Stimulated activated CD4-positive, alpha-beta T cell treated with anti-CD3 and anti-CD28 coated beads, Interleukin-4, amount 100 ng/mL, for 4 hours (primary cell): Measurements from ENCODE around the gene FBP1.

Experiments used
- DNase-seq, 2 experiments: peaks; one replicate each; pipeline ENCODE4 v3.0.0-alpha.2; 2020

The FBP1 gene

GRCh38 chr9:94655739-94656138 is 16.4 kb upstream of the FBP1 start:
- DNase-seq: no peak

DNA sequence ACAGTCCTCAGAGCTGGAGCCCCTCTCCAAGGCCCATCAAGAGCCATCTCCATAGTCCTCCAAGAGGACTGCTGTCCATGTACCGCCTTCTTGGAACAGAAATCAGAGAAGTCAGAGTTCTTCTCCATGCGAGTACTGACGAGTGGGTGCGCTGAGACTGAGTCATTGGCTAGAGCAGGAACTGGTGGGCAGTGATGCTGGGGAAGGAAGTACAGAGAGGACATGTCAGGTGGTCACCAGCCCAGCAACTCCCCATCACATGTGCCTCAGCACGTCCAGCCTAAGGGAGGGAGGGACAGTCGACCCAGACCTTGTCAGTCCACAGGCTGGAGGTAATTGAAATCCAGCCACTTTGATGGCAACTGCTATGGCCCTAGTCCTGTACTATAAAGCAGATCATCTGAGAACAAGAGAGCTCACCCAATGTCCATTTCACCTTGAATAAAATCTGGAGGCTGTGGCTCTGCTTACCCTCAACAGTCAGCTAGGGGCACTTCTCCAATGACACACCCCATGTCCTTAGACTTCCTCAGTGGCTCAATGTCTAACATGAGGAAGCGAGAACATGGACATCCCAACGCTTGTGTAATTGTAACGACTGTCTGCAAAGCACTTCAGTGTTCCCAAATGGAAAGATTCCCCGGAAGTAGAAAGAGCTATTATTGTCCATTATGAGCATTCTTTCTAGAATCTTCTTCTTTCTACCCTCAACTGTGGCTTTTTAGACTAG is 15.0 kb upstream of the FBP1 start:
- DNase-seq: no peak

DNA sequence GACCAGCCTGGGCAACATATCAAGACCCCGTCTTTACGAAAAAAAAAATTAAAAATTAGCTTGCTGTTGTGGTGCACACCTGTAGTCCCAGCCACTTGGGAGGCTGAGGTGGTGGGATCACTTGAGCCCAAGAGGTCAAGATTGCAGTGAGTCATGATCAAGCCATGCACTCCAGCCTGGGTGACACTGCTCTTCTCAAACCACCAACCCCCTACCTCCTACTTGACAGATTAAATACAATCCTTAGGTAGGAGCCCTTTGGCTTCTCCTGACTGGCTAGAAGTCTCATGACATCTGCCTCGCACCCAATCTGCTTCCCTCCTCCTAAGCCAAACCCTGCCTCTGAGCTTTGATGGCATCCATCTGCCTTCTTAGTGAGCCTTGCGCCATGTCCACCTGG is 11.6 kb upstream of the FBP1 start:
- no peak for DNase-seq

GRCh38 chr9:94649100-94649819 is 9.9 kb upstream of the FBP1 start:
- no peak for DNase-seq

- no peak for DNase-seq
Measured at GRCh38 chr9:94648185-94648584, 8.9 kb upstream of the FBP1 start.

GRCh38 chr9:94645901-94646300 is 6.6 kb upstream of the FBP1 start:
- no peak for DNase-seq

DNA sequence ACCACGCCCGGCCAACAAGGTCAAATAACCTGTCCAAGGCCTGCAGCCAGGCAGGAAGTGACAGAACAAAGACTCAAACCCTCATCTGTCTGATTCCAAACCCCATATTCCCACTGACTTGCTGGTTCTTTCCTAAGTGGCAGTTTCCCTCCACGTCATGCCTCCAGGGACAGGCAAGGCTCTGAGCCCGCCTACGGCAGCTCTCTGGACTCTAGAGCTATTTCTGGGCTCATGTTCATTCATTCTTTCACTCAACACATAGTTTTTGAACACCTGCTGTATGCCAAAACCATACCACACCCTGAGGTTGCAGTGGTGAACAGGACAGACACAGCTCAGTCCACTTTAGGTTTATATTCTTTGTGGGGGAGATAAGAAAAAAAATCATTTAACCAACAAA is 5.2 kb upstream of the FBP1 start:
- no peak for DNase-seq

DNA sequence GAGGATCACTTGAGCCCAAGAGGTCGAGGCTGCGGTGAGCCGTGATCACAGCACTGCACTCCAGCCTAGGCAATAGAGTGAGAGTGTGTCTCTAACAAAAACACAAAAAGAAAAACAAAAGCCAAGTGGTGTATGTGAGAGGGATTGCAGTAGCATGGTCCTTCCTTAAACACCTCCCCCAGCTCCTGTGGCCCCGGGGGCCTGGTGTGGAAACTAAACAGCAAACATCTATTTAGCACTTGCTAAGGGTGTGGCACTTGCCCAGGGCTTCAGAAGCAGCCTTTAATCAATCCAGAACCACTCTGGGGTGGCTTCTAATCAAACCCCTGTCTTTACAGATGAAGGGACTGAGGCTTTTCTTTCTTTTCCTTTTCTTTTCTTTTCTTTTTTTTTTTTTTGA is 4.4 kb upstream of the FBP1 start:
- DNase-seq: no peak

DNA sequence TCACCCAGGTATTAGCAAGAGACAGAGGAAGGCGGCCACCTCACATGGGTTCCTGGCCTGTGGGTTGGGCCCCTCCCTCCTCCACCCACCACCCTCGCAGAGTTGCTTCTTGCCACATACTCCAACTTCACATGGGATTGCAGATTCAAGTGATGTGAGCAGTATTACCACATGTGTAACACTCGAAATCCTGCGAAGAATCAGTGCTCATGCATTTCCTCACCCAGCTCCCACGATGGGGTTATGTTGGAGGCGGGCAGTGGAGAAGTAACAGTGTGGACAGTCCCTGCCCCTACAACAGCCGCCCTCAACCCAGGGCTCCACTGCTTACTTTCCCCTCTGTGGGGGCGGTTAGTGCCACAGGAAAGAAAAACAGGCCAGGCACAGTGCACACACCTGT is 3.9 kb upstream of the FBP1 start:
- no peak for DNase-seq

DNA sequence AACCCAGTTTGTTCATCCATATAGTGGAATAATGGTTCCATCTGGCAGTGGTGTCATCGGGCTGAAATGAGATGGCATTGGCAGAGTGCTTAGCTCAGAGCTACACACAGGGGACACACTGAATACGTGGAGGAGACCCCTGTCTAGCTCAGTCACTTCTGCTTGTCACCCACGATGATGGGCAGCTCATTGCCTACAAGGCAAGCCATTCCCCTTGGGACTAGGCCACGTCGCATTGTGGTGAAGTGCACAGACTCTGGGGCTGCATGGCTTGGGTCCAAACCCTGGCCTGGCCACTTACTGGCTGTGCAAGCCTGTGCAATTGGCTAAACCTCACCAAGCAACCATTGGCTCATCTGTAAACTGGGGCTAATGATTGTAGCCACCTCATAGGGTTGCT is 3.2 kb upstream of the FBP1 start:
- no peak for DNase-seq

- DNase-seq: no peak
Measured at GRCh38 chr9:94639999-94640376, 670 bp upstream of the FBP1 start.

GRCh38 chr9:94638335-94639060 is 820 bp downstream of the FBP1 start:
- DNase-seq: no peak

- no peak for DNase-seq
Measured at GRCh38 chr9:94632737-94633136, 6.6 kb downstream of the FBP1 start.

DNA sequence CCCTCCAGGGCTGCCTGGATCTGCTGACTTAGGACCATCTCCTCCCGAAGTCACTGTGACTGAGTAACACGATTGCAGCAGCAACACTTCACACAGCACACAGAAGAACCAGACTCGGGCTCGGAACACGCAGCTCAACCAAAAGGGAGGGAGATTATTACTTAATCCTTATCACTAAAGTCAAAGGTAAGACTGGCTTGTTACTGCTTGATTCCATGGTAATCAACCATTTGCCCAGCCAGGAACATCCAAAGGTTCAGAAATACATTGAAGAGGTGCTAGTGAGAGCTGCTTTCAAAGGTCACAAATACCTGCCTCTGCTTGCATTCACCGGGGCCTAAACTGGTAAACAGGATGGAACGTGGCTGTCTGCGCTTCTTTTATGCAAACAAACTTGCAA is 7.7 kb downstream of the FBP1 start:
- DNase-seq: no peak

DNA sequence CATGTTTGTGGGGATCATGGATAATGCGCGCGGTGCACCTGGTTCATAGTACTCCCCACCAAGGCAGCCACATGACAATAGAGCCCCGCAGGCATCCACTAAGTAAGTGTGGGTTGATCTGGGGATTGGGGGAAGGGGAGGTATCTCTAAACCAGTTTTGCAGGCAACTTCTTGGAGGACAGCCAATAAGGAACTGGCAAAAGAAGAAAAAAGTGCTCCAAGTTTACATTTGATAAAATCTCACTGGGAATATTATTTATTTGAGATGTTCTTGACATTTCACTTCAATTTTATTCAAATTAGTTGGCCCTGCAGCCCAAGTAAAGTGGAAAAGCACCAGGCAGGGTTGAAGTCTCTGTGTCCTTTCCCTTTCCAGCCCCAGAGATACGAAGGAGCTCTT is 8.5 kb downstream of the FBP1 start:
- no peak for DNase-seq

DNA sequence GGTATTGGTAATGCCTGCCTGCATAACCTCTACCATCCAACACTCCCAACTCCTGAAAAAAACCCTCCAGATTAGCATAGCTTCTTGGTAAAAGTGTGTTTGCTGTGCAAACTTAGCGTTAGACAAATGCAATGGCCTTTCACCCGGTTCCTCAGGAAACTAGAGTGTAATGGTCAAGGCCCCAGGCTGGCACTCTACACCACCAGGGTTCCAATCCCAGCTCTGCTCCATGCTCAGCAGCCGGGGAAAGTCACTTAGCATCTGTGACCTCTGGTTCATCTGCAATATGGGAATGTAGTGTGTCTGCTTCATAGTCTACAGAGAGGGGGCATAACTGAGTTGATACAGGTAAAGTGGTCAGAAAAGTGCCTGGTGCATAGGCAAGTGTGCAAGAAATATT is 9.0 kb downstream of the FBP1 start:
- DNase-seq: no peak

DNA sequence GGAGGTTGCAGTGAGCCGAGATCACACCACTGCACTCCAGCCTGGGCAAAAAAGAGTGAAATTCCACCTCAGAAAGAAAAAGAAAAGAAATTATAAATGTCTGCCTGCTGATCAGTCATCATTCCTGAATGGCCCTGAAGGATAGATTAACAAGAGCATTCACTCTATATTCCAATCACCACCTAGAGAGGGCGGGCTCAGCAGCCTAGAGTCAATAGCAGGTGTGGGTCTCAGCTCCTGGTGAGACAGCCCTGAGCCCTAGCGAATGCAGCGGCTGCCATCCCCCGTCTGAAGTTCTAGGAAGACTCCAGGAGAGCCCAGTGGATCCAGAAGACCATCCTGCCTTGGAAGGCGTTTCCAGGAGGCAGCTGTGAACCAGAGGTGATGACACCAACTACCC is 12.0 kb downstream of the FBP1 start:
- no peak for DNase-seq

DNA sequence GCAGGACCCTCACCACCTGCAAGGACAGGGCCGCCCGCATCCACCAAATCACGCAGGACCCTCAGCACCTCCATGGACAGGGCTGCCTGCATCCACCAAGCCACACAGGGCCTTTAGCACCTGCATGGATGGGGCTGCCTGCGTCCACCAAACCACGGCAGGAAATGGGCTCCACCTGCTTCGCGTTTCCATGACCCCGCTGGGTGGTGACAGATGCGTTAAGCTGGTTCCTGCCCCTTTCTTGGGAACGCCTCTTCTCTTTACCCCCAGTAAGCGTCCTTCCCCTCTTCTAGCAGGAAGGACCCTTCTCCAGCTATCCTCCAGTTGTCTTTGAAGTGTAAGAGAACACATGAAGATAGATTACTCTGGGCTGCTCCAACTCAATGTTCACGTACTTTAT is 13.5 kb downstream of the FBP1 start:
- DNase-seq: no peak

- no peak for DNase-seq
Measured at GRCh38 chr9:94624629-94625028, 14.7 kb downstream of the FBP1 start.

DNA sequence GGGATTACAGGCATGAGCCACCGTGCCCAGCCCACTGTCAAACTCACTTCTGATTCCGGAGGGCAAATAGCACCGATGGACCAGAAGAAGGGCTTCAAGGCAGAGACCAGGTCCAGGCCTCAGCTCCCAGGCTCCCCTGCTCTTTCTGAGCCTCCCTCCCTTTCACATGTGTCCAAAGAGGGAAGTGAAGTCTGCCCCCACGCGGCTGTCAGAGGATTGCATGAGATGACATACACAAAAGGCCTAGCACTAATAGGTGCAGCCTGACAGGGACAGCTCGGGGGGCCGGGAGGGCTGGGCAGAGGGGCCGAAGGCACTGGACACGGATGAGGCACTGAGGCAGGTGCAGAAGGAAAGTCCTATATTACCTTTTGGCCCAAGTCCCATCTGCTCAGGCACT is 16.1 kb downstream of the FBP1 start:
- no peak for DNase-seq

DNA sequence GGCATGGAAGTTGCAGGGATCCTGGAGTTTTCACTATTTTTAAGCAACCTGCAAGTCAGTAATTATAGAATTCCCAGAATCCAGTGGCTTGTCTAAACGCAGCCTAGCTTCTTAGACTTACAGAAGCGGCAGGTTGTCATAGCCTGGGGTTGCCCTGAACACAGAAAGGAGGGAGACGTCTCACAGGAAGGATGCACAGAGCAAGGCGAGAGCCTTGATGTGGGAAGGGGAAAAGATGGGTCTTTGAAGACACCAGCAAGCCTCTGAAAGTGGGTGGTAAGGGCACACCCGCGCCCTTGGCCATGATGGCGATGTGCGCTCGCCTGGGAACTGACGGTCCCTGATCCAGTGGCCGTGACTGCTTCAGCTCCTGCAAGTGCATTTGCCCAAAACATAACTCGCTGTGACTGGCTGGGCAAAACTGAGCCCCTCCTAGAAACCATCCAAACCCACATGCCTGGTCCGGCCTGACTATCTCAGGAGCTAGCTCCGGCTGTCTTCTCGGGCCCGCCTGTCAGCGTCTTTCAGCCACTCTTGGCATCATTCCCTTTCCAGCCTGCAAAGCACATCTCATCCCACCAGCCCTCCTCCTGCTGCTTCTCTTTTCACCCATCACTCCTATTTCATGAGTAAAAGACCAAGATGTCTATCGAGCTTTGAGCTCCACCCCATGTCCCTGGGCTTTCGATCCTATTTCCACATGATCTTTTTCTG is 17.1 kb downstream of the FBP1 start:
- no peak for DNase-seq

GRCh38 chr9:94619026-94619425 is 20.3 kb downstream of the FBP1 start:
- DNase-seq: no peak

- DNase-seq: no peak
Measured at GRCh38 chr9:94613003-94613402, 26.3 kb downstream of the FBP1 start.

DNA sequence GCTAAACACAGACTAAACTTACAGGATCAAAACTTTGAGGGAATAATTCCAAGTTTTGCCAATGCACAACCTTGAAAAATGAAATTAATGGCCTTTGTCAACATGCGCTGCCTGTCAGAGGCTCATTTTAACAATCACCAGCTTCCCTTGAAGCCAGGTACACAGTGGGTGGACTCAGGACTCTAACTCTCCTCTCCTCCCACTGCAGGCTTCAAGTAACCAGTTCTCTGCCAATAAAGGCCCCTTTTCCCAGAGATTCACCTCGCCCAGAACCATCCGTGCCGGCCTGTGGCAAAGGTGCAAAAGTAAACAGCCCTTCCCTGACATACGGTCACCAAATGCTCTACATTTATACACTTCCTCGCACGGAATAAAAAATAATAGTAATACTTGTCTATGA is 27.2 kb downstream of the FBP1 start:
- no peak for DNase-seq
